ENCODE data around the gene KIAA0753. TPM values are rescaled to one million over a fixed set of nuclear protein-coding genes. Genes with fewer than 3 reads are reported as not detected.
"Not testable (repeated sequence)": the region's sequence is repeated elsewhere in the genome, so short reads cannot be mapped to it uniquely, and the experiment has no call there.

KIAA0753 gene
- polyA plus RNA-seq, 1 donor, result 15.9 TPM

DNA sequence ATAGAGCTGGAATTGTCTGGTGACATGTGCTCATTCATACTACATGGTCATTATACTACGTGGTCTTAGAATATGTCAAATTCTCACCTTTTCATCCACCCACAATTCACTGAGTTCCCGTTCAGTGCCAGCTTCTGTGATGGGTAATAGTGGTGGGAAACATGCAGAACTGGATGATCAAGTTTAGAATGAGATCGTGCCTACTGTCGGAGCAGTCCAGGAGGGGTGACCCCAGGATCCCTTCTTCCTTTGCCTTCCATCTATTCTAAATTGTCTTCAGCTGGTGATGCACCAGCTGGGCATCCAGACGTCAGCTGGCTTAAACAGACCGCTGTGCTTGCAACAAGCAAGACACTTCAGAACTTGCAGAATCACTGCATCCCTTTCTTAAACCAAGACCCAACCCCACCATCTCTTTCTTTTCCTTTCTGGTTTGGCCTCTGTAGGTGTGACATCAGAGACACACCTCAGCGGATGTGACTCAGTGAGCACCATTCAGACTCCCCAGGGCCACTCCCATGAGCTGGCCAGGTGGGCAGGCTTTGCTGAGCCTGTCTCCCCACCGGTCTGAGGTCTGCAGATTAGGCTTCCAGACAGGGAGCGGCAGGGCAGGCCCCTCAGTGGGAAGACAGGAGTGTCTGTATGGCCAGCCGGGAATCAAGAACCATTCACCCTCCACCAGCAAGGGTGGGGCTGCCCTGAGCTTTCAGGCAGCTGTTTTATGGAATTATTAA is 29.1 kb upstream of the KIAA0753 start:
- H3K36me3 ChIP-seq (ENCODE audit: control insufficient read depth, insufficient read depth, low read length), result no peaks in the 10 kb centered on the region
- H3K27me3 ChIP-seq (ENCODE audit: control insufficient read depth, insufficient read depth, low read length), result no peaks in the 10 kb centered on the region
- WGBS (ENCODE audit: insufficient coverage, low lambda C conversion rate), result no CpG with 5 or more reads among the region's 10 CpGs
- no peak overlapping the region for H3K4me3 ChIP-seq (ENCODE audit: low read length)
- no peaks in the 10 kb centered on the region for H3K9me3 ChIP-seq (ENCODE audit: control insufficient read depth, low read depth, low read length)
- DNase-seq, result no peak
- H3K4me1 ChIP-seq (ENCODE audit: control insufficient read depth, insufficient read depth, low read length), result no peaks in the 10 kb centered on the region
- no peak overlapping the region for H3K27ac ChIP-seq (ENCODE audit: low read length)

DNA sequence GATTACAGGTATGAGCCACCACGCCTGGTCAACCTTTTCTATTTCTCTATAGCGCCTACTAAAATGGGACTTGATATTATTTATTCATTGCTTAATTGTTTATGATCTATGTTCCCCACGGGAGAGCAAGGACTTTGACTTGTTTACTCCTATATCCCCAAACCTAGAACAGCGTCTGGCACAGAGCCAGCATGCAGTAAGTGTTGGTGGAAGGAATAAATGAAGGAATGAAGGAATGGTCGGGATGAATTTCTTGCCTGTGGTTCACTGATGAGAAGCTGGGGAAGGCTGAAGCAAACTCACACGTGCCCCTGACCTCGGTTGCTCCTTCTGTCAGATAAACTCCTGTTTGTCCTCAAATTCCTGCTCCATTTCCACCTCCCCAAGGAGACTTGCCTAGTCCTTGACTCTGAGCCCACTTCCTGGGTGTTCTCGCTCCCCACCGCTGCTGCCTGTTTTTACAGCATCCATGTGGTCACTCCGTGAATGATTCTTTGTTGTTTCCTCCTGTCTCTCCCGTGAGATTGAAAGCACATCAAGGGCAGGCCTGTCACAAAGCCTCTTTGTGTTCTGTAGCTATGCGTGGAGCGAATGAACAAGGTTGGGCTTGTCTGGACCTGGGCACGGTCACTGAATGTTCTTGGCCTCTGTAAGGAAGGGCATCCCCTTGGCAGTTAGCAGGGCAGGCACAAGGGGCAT is 28.4 kb upstream of the KIAA0753 start:
- WGBS (ENCODE audit: insufficient coverage, low lambda C conversion rate), result 94% methylated on average over 3 of the region's 14 CpGs
- Histone ChIP-seq H3K27me3 (ENCODE audit: control insufficient read depth, insufficient read depth, low read length) (no peaks in the 10 kb centered on the region), H3K36me3 (ENCODE audit: control insufficient read depth, insufficient read depth, low read length) (no peaks in the 10 kb centered on the region), H3K9me3 (ENCODE audit: control insufficient read depth, low read depth, low read length) (no peaks in the 10 kb centered on the region), H3K4me3 (ENCODE audit: low read length) (no peak overlapping the region), H3K4me1 (ENCODE audit: control insufficient read depth, insufficient read depth, low read length) (no peaks in the 10 kb centered on the region), H3K27ac (ENCODE audit: low read length) (no peak overlapping the region)
- no peak for DNase-seq

DNA sequence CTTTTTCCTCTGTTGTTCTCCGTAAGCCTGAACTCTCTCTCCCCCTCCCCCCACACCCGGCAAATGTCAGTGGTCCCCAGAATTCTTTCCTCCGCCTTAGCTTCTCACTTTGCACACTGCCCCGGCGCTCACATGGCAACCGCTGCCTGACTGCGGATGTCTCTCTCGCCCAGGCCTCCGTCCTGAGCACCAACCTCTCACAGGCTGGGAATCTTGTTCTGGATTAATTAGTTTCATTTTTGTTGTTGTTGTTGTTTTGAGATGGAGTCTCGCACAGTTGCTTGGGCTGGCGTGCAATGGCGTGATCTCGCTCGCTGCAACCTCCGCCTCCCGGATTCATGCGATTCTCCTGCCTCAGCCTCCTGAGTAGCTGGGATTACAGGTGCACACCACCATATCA is 27.7 kb upstream of the KIAA0753 start:
- no peak for DNase-seq
- H3K9me3 ChIP-seq (ENCODE audit: control insufficient read depth, low read depth, low read length), result no peaks in the 10 kb centered on the region
- H3K27me3 ChIP-seq (ENCODE audit: control insufficient read depth, insufficient read depth, low read length), result no peaks in the 10 kb centered on the region
- no peaks in the 10 kb centered on the region for H3K4me1 ChIP-seq (ENCODE audit: control insufficient read depth, insufficient read depth, low read length)
- no peak overlapping the region for H3K4me3 ChIP-seq (ENCODE audit: low read length)
- no peak overlapping the region for H3K27ac ChIP-seq (ENCODE audit: low read length)
- no peaks in the 10 kb centered on the region for H3K36me3 ChIP-seq (ENCODE audit: control insufficient read depth, insufficient read depth, low read length)
- whole genome bisulfite sequencing (ENCODE audit: insufficient coverage, low lambda C conversion rate), result 94% methylated on average over 3 of the region's 17 CpGs

DNA sequence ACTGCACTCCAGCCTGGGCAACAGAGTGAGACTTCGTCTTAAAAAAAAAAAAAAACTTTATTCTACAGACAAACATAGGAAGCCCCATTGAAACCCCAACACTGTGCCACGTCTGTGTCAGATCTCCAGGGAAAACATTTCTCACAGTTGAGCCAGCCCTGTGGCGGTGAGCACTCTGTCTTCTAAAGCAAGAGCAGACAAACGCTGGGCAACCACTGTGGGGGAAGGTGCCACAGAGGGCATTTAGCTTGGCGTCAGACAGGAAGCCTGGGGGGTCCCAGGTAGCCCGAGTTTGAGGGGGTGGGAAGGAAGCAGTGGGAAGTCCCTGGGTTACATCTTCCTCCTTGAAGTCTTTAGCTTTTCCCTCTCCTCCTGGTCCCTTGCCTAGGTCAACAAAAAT is 27.0 kb upstream of the KIAA0753 start:
- no peak for DNase-seq
- no peaks in the 10 kb centered on the region for H3K9me3 ChIP-seq (ENCODE audit: control insufficient read depth, low read depth, low read length)
- no CpG with 5 or more reads among the region's 6 CpGs for WGBS (ENCODE audit: insufficient coverage, low lambda C conversion rate)
- H3K36me3 ChIP-seq (ENCODE audit: control insufficient read depth, insufficient read depth, low read length), result no peaks in the 10 kb centered on the region
- no peaks in the 10 kb centered on the region for H3K27me3 ChIP-seq (ENCODE audit: control insufficient read depth, insufficient read depth, low read length)
- H3K4me1 ChIP-seq (ENCODE audit: control insufficient read depth, insufficient read depth, low read length), result no peaks in the 10 kb centered on the region
- H3K27ac ChIP-seq (ENCODE audit: low read length), result no peak overlapping the region
- no peak overlapping the region for H3K4me3 ChIP-seq (ENCODE audit: low read length)

DNA sequence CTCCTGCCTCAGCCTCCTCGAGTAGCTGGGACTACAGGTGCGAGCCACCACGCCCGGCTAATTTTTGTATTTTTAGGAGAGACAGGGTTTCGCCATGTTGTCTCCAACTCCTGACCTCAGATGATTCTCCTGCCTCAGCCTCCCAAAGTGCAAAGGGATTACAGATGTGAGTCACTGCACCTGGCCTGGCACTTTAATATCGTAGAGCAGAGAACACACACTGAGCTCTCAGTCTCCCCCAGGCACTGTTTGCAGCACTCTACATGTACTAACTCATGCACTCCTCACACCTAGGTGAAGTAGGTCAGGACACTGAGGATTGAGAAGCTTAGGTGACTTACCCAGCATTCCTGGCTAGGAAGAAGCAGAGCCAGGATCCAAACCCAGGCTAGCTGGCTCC is 26.0 kb upstream of the KIAA0753 start:
- no CpG with 5 or more reads among the region's 6 CpGs for WGBS (ENCODE audit: insufficient coverage, low lambda C conversion rate)
- Histone ChIP-seq H3K27me3 (ENCODE audit: control insufficient read depth, insufficient read depth, low read length) (no peaks in the 10 kb centered on the region), H3K4me1 (ENCODE audit: control insufficient read depth, insufficient read depth, low read length) (peaks cover 1% of the 10 kb centered on the region), H3K9me3 (ENCODE audit: control insufficient read depth, low read depth, low read length) (no peaks in the 10 kb centered on the region), H3K36me3 (ENCODE audit: control insufficient read depth, insufficient read depth, low read length) (no peaks in the 10 kb centered on the region), H3K4me3 (ENCODE audit: low read length) (no peak overlapping the region), H3K27ac (ENCODE audit: low read length) (no peak overlapping the region)
- DNase-seq, result no peak

DNA sequence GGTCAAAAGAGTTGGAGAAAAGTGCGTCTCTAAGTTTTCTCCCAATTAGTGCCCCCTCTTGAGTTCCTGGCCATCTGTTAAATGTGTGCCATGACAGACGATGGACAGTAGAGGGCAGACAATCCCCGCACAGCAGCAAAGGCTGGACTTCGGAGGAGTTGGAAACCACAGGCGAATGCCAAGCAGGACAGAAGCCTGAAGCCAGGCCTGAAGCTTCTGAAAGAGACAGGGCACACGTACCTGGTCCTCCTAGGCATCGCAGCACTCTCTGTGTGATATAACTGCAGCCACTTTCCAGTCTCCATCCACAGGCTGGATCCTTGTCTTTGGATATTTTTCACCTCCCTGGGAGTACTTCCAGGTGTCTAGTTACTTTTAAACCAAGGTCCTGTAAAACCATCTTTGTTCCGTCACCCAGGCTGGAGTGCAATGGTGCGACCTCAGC is 25.6 kb upstream of the KIAA0753 start:
- peak; percentile 65 to 69 for DNase-seq
- H3K4me1 ChIP-seq (ENCODE audit: control insufficient read depth, insufficient read depth, low read length), result peaks cover 6% of the 10 kb centered on the region
- no peaks in the 10 kb centered on the region for H3K27me3 ChIP-seq (ENCODE audit: control insufficient read depth, insufficient read depth, low read length)
- no peak overlapping the region for H3K4me3 ChIP-seq (ENCODE audit: low read length)
- H3K36me3 ChIP-seq (ENCODE audit: control insufficient read depth, insufficient read depth, low read length), result no peaks in the 10 kb centered on the region
- no peaks in the 10 kb centered on the region for H3K9me3 ChIP-seq (ENCODE audit: control insufficient read depth, low read depth, low read length)
- H3K27ac ChIP-seq (ENCODE audit: low read length), result no peak overlapping the region
- no CpG with 5 or more reads among the region's 9 CpGs for WGBS (ENCODE audit: insufficient coverage, low lambda C conversion rate)

DNA sequence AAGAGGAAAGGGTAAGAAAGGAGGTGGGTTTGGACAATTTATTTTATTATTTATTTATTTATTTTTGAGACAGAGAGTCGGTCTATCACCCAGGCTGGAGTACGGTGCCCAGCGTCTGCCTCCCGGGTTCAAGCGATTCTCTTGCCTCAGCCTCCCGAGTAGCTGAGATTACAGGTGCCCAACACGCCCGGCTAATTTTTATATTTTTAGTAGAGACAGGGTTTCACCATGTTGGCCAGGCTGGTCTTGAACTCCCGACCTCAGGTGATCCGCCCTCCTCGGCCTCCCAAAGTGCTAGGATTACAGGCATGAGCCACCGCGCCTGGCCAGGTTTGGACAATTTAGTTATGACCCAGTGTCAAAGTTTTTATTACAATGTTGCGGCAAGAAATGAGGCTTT is 22.7 kb upstream of the KIAA0753 start:
- not testable (repeated sequence) for H3K27ac ChIP-seq (ENCODE audit: low read length); H3K27me3 ChIP-seq (ENCODE audit: control insufficient read depth, insufficient read depth, low read length); H3K9me3 ChIP-seq (ENCODE audit: control insufficient read depth, low read depth, low read length); H3K4me3 ChIP-seq (ENCODE audit: low read length); DNase-seq; H3K4me1 ChIP-seq (ENCODE audit: control insufficient read depth, insufficient read depth, low read length); H3K36me3 ChIP-seq (ENCODE audit: control insufficient read depth, insufficient read depth, low read length)
- WGBS (ENCODE audit: insufficient coverage, low lambda C conversion rate), result no CpG with 5 or more reads among the region's 14 CpGs

DNA sequence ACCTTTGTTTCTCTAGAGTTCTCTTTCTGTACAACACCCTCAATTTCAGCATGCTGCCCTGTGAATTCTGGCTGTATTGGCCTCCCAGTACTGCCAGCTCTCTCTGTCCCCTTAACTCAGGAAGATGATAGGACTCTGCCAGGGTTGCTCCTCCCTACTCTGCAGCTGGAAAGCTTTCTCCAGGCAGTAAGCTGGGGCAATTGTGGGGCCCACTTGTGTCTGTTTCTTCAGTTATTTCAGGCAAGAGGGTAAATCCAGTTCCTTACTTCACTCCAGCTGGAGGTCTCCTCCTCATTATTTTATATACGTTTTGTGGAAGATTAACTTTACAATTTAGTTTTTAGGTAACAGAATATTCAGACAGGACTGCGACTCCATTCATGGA is 20.9 kb upstream of the KIAA0753 start:
- H3K9me3 ChIP-seq (ENCODE audit: control insufficient read depth, low read depth, low read length), result no peaks in the 10 kb centered on the region
- H3K27ac ChIP-seq (ENCODE audit: low read length), result no peak overlapping the region
- peak in 1 of 2 donors; percentile 58 for DNase-seq
- 20% methylated on average over 1 of the region's 2 CpGs for WGBS (ENCODE audit: insufficient coverage, low lambda C conversion rate)
- H3K4me3 ChIP-seq (ENCODE audit: low read length), result no peak overlapping the region
- peaks cover 11% of the 10 kb centered on the region for H3K4me1 ChIP-seq (ENCODE audit: control insufficient read depth, insufficient read depth, low read length)
- peaks cover 12% of the 10 kb centered on the region for H3K27me3 ChIP-seq (ENCODE audit: control insufficient read depth, insufficient read depth, low read length)
- no peaks in the 10 kb centered on the region for H3K36me3 ChIP-seq (ENCODE audit: control insufficient read depth, insufficient read depth, low read length)

DNA sequence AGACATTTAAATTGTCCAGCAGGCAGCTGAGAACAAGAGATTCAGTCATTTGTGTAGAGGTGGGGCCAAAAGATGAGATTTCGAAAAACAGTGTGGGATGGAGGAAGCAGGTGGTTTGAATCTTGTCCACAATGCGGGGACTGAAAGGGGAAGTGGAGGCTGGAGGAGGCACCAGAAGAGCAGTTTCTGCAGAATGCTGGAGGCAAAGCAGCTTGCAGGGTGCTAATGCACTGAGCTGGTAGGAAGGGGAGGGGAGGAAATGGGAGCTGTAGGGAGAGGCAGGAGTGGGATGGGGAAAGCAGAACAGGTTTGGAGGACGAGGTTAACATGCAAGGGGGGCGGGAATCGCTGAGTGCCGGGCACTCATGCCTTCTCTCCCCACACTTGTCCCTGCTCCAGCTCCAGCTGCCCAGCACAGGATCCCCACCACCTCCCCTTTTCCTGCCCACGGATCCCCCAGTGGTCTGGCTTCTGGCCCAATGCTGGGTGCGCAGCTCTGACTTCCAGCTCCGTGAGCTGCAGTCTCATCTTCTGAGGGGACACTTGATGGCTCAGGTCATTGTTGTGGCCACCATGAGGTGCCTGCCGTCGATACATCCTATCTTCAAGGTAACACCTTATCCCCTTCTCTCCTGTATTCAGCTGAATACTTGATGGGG is 20.4 kb upstream of the KIAA0753 start:
- Histone ChIP-seq H3K4me1 (ENCODE audit: control insufficient read depth, insufficient read depth, low read length) (peaks cover 11% of the 10 kb centered on the region), H3K4me3 (ENCODE audit: low read length) (no peak overlapping the region), H3K36me3 (ENCODE audit: control insufficient read depth, insufficient read depth, low read length) (no peaks in the 10 kb centered on the region), H3K27me3 (ENCODE audit: control insufficient read depth, insufficient read depth, low read length) (peaks cover 12% of the 10 kb centered on the region), H3K9me3 (ENCODE audit: control insufficient read depth, low read depth, low read length) (no peaks in the 10 kb centered on the region), H3K27ac (ENCODE audit: low read length) (no peak overlapping the region)
- DNase-seq, result no peak
- 92% methylated on average over 2 of the region's 11 CpGs for WGBS (ENCODE audit: insufficient coverage, low lambda C conversion rate)

DNA sequence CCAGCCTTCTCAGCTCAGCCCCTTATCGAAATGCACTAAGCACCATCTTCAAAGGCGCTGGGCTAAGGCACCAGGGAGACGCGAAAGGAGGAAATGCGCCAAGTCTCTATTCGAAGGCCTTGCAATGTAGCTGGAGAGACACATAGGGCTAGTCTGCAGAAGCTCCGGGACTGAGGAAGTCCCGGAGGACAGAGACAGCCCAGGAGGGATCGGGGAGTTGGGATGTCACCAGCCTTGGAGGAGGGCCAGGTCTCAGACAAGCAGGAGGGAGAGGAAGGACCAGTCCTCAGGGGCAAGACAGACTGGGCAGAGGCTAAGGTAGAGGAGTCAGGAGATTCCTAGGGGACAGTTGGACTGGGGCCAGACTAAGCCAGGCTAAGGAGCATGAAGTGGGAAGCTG is 19.6 kb upstream of the KIAA0753 start:
- no peak overlapping the region for H3K4me3 ChIP-seq (ENCODE audit: low read length)
- no CpG with 5 or more reads among the region's 9 CpGs for WGBS (ENCODE audit: insufficient coverage, low lambda C conversion rate)
- H3K27ac ChIP-seq (ENCODE audit: low read length), result no peak overlapping the region
- peaks cover 15% of the 10 kb centered on the region for H3K4me1 ChIP-seq (ENCODE audit: control insufficient read depth, insufficient read depth, low read length)
- DNase-seq, result no peak
- no peaks in the 10 kb centered on the region for H3K9me3 ChIP-seq (ENCODE audit: control insufficient read depth, low read depth, low read length)
- no peaks in the 10 kb centered on the region for H3K36me3 ChIP-seq (ENCODE audit: control insufficient read depth, insufficient read depth, low read length)
- H3K27me3 ChIP-seq (ENCODE audit: control insufficient read depth, insufficient read depth, low read length), result peaks cover 19% of the 10 kb centered on the region

All from large intestine (tissue), 3 donors.